SK-N-SH treated with all-trans-retinoic acid at 6 μM for 48 hours (cell line): ENCODE data around the gene GFI1.

ENCODE experiments used
- ARNTL ChIP-seq: fragments of 450-650 bp; formaldehyde crosslinking; IDR thresholded peaks from 2 replicates; pipeline ENCODE4 v1.5.0; 2020; ENCODE audit warnings: low read depth, mild to moderate bottlenecking, moderate library complexity, borderline replicate concordance
- CREB5 ChIP-seq: fragments of 250-450 bp; sonication (Bioruptor Pico); IDR thresholded peaks from 2 replicates; pipeline ENCODE4 v1.5.1; 2020; ENCODE audit warnings: low read depth, mild to moderate bottlenecking, moderate library complexity
- CSRNP3 ChIP-seq: fragments of 250-450 bp; sonication (Bioruptor Pico); IDR thresholded peaks from 2 replicates; pipeline ENCODE4 v1.5.1; 2021; ENCODE audit warnings: mild to moderate bottlenecking, moderate library complexity
- OSR1 ChIP-seq: fragments of 250-450 bp; sonication (Bioruptor Pico); IDR thresholded peaks from 2 replicates; pipeline ENCODE4 v1.8.0; 2022; ENCODE audit warnings: moderate library complexity, mild to moderate bottlenecking, inconsistent platforms
- PATZ1 ChIP-seq: fragments of 250-450 bp; sonication (Bioruptor Pico); IDR thresholded peaks from 2 replicates; pipeline ENCODE4 v1.8.0; 2020; ENCODE audit warnings: mild to moderate bottlenecking, moderate library complexity, borderline replicate concordance
- RARB ChIP-seq: fragments of 250-450 bp; sonication (Bioruptor Pico); IDR thresholded peaks from 2 replicates; pipeline ENCODE4 v1.8.0; 2021; ENCODE audit warnings: mild to moderate bottlenecking, moderate library complexity
- SNAI2 ChIP-seq: fragments of 250-450 bp; sonication (Bioruptor Pico); IDR thresholded peaks from 2 replicates; pipeline ENCODE4 v1.5.0; 2020; ENCODE audit warnings: mild to moderate bottlenecking, moderate library complexity
- TCF4 ChIP-seq: fragments of 250-450 bp; sonication (Bioruptor Pico); IDR thresholded peaks from 2 replicates; pipeline ENCODE4 v1.8.0; 2021; ENCODE audit warnings: mild to moderate bottlenecking, moderate library complexity, borderline replicate concordance
- ZFP30 ChIP-seq: fragments of 450-650 bp; formaldehyde crosslinking; IDR thresholded peaks from 2 replicates; pipeline ENCODE4 v1.5.0; 2022; ENCODE audit warnings: mild to moderate bottlenecking, moderate library complexity
- ZNF8 ChIP-seq: fragments of 450-650 bp; formaldehyde crosslinking; IDR thresholded peaks from 2 replicates; pipeline ENCODE4 v1.5.0; 2020; ENCODE audit warnings: mild to moderate bottlenecking, moderate library complexity

GRCh38 chr1:92459871-92460320, 26.8 kb downstream of the GFI1 start:
- TF ChIP-seq ARNTL: no peak
- no peak for TF ChIP-seq CREB5
- no peak for TF ChIP-seq ZFP30
- TF ChIP-seq PATZ1: no peak
- TF ChIP-seq RARB: no peak
- no peak for TF ChIP-seq TCF4 (CRISPR knock-in tag)
- no peak for TF ChIP-seq SNAI2 (CRISPR knock-in tag)
- no peak for TF ChIP-seq CSRNP3 (CRISPR knock-in tag)
- no peak for TF ChIP-seq ZNF8 (CRISPR knock-in tag)
- no peak for TF ChIP-seq OSR1 (CRISPR knock-in tag)
